H1 (cell line): ENCODE measurements around the gene PTPRR. TPM values are rescaled to one million over a fixed set of nuclear protein-coding genes. Genes with fewer than 3 reads are reported as not detected.

Source experiments
- ASH2L ChIP-seq: fragments of 200-600, 300-600 bp; sonication (generic); IDR thresholded peaks from one replicate; pipeline ENCODE4 v1.7.1; 2017; ENCODE audit warnings: low read length
- BACH1 ChIP-seq: IDR thresholded peaks from 2 replicates; pipeline ENCODE4 v1.6.1; 2012; ENCODE audit warnings: low read length, improper control_type of control experiment
- BRCA1 ChIP-seq: IDR thresholded peaks from 2 replicates; pipeline ENCODE4 v1.6.1; 2012; ENCODE audit warnings: low read depth, low read length, improper control_type of control experiment
- EGR1 ChIP-seq: IDR thresholded peaks from 2 replicates; pipeline ENCODE4 v1.6.1; 2011; ENCODE audit warnings: low read depth, low read length, borderline replicate concordance
- HDAC2 ChIP-seq, 2 experiments: fragments of 300-600 bp in 1 of 2; sonication (generic) in 1 of 2; IDR thresholded peaks; 2 replicates each; pipeline ENCODE4 v1.6.1; 2011 to 2012; ENCODE audit warnings: low read depth in 2 of 2, low read length in 2 of 2, mild to moderate bottlenecking in 2 of 2, moderate library complexity in 2 of 2, borderline replicate concordance in 1 of 2, inconsistent platforms in 1 of 2
- SP4 ChIP-seq: IDR thresholded peaks from 2 replicates; pipeline ENCODE4 v1.6.1; 2012; ENCODE audit warnings: low read length, inconsistent platforms
- TBP ChIP-seq: IDR thresholded peaks from 2 replicates; pipeline ENCODE4 v1.6.1; 2011; ENCODE audit warnings: low read depth, low read length, improper control_type of control experiment
- polyA plus RNA-seq, 7 experiments: library from polyadenylated mRNA; depleted of rRNA in 3 of 7; stranded (reverse) in 5 of 7; unstranded in 2 of 7; fragments of >200 nt in 5 of 7; fragments of 200-250 nt in 2 of 7; gene quantifications; 1 replicate in 5 of 7; 2 replicates in 1 of 7; 4 replicates in 1 of 7; pipeline versions ENCODE4 v1.2.1 to v1.2.3, GENCODE V29; 2011 to 2013; ENCODE audit warnings: missing spikeins in 2 of 7, mixed read lengths in 2 of 7
- total RNA-seq: library from RNA; stranded (reverse); fragmentation: NEBNext Ultra II Directional; extraction: Animal tissue kit (Norgen Biotek cat#: 25700); gene quantifications from 2 replicates; pipeline ENCODE4 v1.2.1, GENCODE V29; 2021

The PTPRR gene
- total and polyA plus RNA-seq, 2 of the 8 experiments (the other 6 are each of a cell fraction or from before 2014, with no cell fraction given): 0.07 to 0.35 TPM

GRCh38 chr12:70709022-70709421 lies 211.5 kb downstream of the PTPRR start (continued):
- TF ChIP-seq SP4: no peak
- TF ChIP-seq EGR1: no peak
- no peak for TF ChIP-seq TBP
- no peak for TF ChIP-seq BRCA1
- no peak for TF ChIP-seq ASH2L
- TF ChIP-seq BACH1: no peak
- TF ChIP-seq HDAC2 (IDR thresholded peaks at IDR 0.05; ENCODE audit: borderline replicate concordance in 1 of 2, low read depth in 2 of 2, low read length in 2 of 2): no peak
- TF ChIP-seq, all 59 proteins: peak for 0
